Measurements from ENCODE around the gene C15orf61.

C15orf61 gene

GRCh38 chr15:67515090-67515489, 5.8 kb upstream of the C15orf61 start:
- DNase-seq, result no peak

- no peak for DNase-seq
Measured at GRCh38 chr15:67515557-67515956, 5.4 kb upstream of the C15orf61 start.

- no peak for DNase-seq
Measured at GRCh38 chr15:67520321-67521028, 456 bp upstream of the C15orf61 start.

- no peak for DNase-seq
Measured at GRCh38 chr15:67521783-67522568, 1.0 kb downstream of the C15orf61 start.

- no peak for DNase-seq
Measured at GRCh38 chr15:67523330-67523729, 2.4 kb downstream of the C15orf61 start.

GRCh38 chr15:67524235-67524634, 3.3 kb downstream of the C15orf61 start:
- no peak for DNase-seq

- DNase-seq, result no peak
Measured at GRCh38 chr15:67528513-67528912, 7.6 kb downstream of the C15orf61 start.

GRCh38 chr15:67531379-67531914, 10.5 kb downstream of the C15orf61 start:
- no peak for DNase-seq

- DNase-seq, result no peak
Measured at GRCh38 chr15:67533873-67534272, 12.9 kb downstream of the C15orf61 start.

- no peak for DNase-seq
Measured at GRCh38 chr15:67534360-67534759, 13.4 kb downstream of the C15orf61 start.

- DNase-seq, result no peak
Measured at GRCh38 chr15:67537771-67538170, 16.8 kb downstream of the C15orf61 start.

- DNase-seq, result no peak
Measured at GRCh38 chr15:67542420-67543347, 21.8 kb downstream of the C15orf61 start, which contains the start of gene MAP2K5. Gene MAP2K5, plus strand, starts transcription at chr15:67542703. Its CDS starts 633 bp downstream, at chr15:67543336.

GRCh38 chr15:67543348-67543718, 22.4 kb downstream of the C15orf61 start:
- no peak for DNase-seq

- no peak for DNase-seq
Measured at GRCh38 chr15:67544475-67544874, 23.5 kb downstream of the C15orf61 start.

GRCh38 chr15:67545864-67546263, 24.9 kb downstream of the C15orf61 start:
- DNase-seq, result no peak

- no peak for DNase-seq
Measured at GRCh38 chr15:67547064-67547463, 26.1 kb downstream of the C15orf61 start.

- DNase-seq, result no peak
Measured at GRCh38 chr15:67547836-67548235, 26.9 kb downstream of the C15orf61 start.

- DNase-seq, result no peak
Measured at GRCh38 chr15:67548236-67548852, 27.4 kb downstream of the C15orf61 start.

- DNase-seq, result no peak
Measured at GRCh38 chr15:67548862-67549651, 28.1 kb downstream of the C15orf61 start.

GRCh38 chr15:67549736-67550135, 28.8 kb downstream of the C15orf61 start:
- DNase-seq, result no peak

GRCh38 chr15:67550522-67550921, 29.6 kb downstream of the C15orf61 start:
- no peak for DNase-seq

Measured in NCI-H187 treated with DMSO at 0.1 percent for 48 hours (cell line).